Colonic mucosa (tissue), 4 donors: ENCODE measurements around the gene SDR39U1. TPM values are rescaled to one million over a fixed set of nuclear protein-coding genes. Genes with fewer than 3 reads are reported as not detected.
A peak's percentile ranks its signal among the peaks of the same experiment; 100 is the strongest.

Source experiments
- DNase-seq: peaks from one replicate; pipeline ENCODE4 v3.0.0-alpha.2; 2020
- H3K27ac ChIP-seq: fragments of 200-600 bp; one replicate; pipeline ENCODE4 v1.8.0; 2021
- H3K27me3 ChIP-seq: fragments of 200-600 bp; one replicate; pipeline ENCODE4 v1.8.0; 2021
- H3K36me3 ChIP-seq: fragments of 200-600 bp; one replicate; pipeline ENCODE4 v1.8.0; 2021
- H3K4me1 ChIP-seq: fragments of 200-600 bp; one replicate; pipeline ENCODE4 v1.8.0; 2021; ENCODE audit warnings: mild to moderate bottlenecking
- H3K4me3 ChIP-seq: fragments of 200-600 bp; one replicate; pipeline ENCODE4 v1.8.0; 2021
- H3K9ac ChIP-seq, 2 donors: one replicate each; pipeline ENCODE4 v1.7.0; 2013; ENCODE audit warnings: control low read depth in 2 of 2, low read depth in 2 of 2, low read length in 2 of 2
- H3K9me3 ChIP-seq: fragments of 200-600 bp; one replicate; pipeline ENCODE4 v1.8.0; 2021
- CTCF ChIP-seq: fragments of 200-600 bp; IDR thresholded peaks from one replicate; pipeline ENCODE4 v1.8.0; 2022; ENCODE audit warnings: antibody characterized with exemption, mild to moderate bottlenecking
- intact Hi-C: fragments of 100-400 bp; cut with DNase I; formaldehyde crosslinking; loops from one replicate; pipeline ENCODE4 v1.14.1; 2022
- total RNA-seq, 2 donors: library from RNA; stranded (reverse); fragmentation: NEBNext Ultra II Directional in 1 of 2; extraction: Animal tissue kit (Norgen Biotek cat#: 25700) in 1 of 2; gene quantifications; one replicate each; pipeline ENCODE4 v1.2.1, GENCODE V29; 2021
- donor health status: healthy.
- donor health status: DM: no; HTN: no; CAD: no.
- donor health status: DM: no; HTN: no; CAD: no.

SDR39U1 gene
- total RNA-seq, 2 donors from 2014 or later: 32.5 to 40.9 TPM

GRCh38 chr14:24399447-24399822 is 43.1 kb downstream of the SDR39U1 start:
- no peak for TF ChIP-seq CTCF
- Histone ChIP-seq H3K36me3 (no peaks in the 10 kb centered on the region), H3K9ac (peak overlapping the region; percentile 71 to 84), H3K27me3 (no peaks in the 10 kb centered on the region), H3K4me3 (peak overlapping the region; percentile 53), H3K27ac (peak overlapping the region; percentile 66), H3K9me3 (no peaks in the 10 kb centered on the region), H3K4me1 (peaks cover 12% of the 10 kb centered on the region)
- DNase-seq: peak; percentile 63
- intact Hi-C loops: no loop called here

GRCh38 chr14:24398653-24399446 is 43.7 kb downstream of the SDR39U1 start, which contains the start of gene NYNRIN:
Gene NYNRIN, plus strand, starts transcription at chr14:24399003. Its CDS starts 244 bp downstream, at chr14:24399247.
- peaks cover 12% of the 10 kb centered on the region for H3K4me1 ChIP-seq
- H3K36me3 ChIP-seq: no peaks in the 10 kb centered on the region
- no peaks in the 10 kb centered on the region for H3K27me3 ChIP-seq
- DNase-seq: peak; percentile 66
- H3K4me3 ChIP-seq: peak within 1 kb of the TSS; percentile 53
- TF ChIP-seq CTCF: no peak
- peak within 1 kb of the TSS; percentile 71 to 84 for H3K9ac ChIP-seq
- intact Hi-C loops: no loop called here
- H3K27ac ChIP-seq: peak within 1 kb of the TSS; percentile 66
- no peaks in the 10 kb centered on the region for H3K9me3 ChIP-seq

- Histone ChIP-seq H3K4me3 (peak overlapping the region; percentile 53), H3K36me3 (no peaks in the 10 kb centered on the region), H3K27ac (peak overlapping the region; percentile 66), H3K27me3 (no peaks in the 10 kb centered on the region), H3K4me1 (peaks cover 12% of the 10 kb centered on the region), H3K9me3 (no peaks in the 10 kb centered on the region), H3K9ac (peak overlapping the region in 1 of 2 donors; percentile 62)
- TF ChIP-seq CTCF: no peak
- intact Hi-C loops: no loop called here
- DNase-seq: peak; percentile 60
Measured at GRCh38 chr14:24398293-24398652, 44.3 kb downstream of the SDR39U1 start.

- TF ChIP-seq CTCF: no peak
- Histone ChIP-seq H3K4me1 (peaks cover 12% of the 10 kb centered on the region), H3K36me3 (no peaks in the 10 kb centered on the region), H3K4me3 (no peak overlapping the region), H3K9ac (peak overlapping the region in 1 of 2 donors; percentile 62), H3K27me3 (no peaks in the 10 kb centered on the region), H3K27ac (peak overlapping the region; percentile 66), H3K9me3 (no peaks in the 10 kb centered on the region)
- no peak for DNase-seq
- intact Hi-C loops: no loop called here
Measured at GRCh38 chr14:24397639-24398292, 44.8 kb downstream of the SDR39U1 start.

GRCh38 chr14:24395609-24396582 is 46.7 kb downstream of the SDR39U1 start:
- peaks cover 12% of the 10 kb centered on the region for H3K4me1 ChIP-seq

More at GRCh38 chr14:24395609-24396582, 46.7 kb downstream of the SDR39U1 start:
- Histone ChIP-seq H3K27me3 (no peaks in the 10 kb centered on the region), H3K9me3 (no peaks in the 10 kb centered on the region), H3K36me3 (no peaks in the 10 kb centered on the region), H3K4me3 (no peak overlapping the region), H3K9ac (no peak overlapping the region), H3K27ac (no peak overlapping the region)
- no peak for TF ChIP-seq CTCF
- intact Hi-C loops: no loop called here
- no peak for DNase-seq
